GM21360 (cell line): ENCODE measurements around the gene OR4N5.

Experiments
- ATAC-seq: cut with Tn5 transposase; IDR thresholded peaks from one replicate; pipeline ENCODE4 v1.9.1; 2021; ENCODE audit warnings: mild to moderate bottlenecking, moderate library complexity; ENCODE audit not compliant: unreplicated experiment

The OR4N5 gene

GRCh38 chr14:20194101-20194500 lies 55.5 kb downstream of the OR4N5 start:
- ATAC-seq, result no peak
